Tibial artery (tissue), 4 donors: ENCODE measurements around the gene FNDC3A.

Source experiments
- DNase-seq, 2 donors: peaks; one replicate each; pipeline ENCODE4 v3.0.0-alpha.2; 2019
- H3K27ac ChIP-seq, 2 donors: fragments of 200-600 bp; sonication (generic) in 1 of 2; 1 replicate in 1 of 2; 2 replicates in 1 of 2; pipeline ENCODE4 v1.5.1; 2018 to 2019; ENCODE audit warnings: mild to moderate bottlenecking in 1 of 2
- H3K27me3 ChIP-seq, 2 donors: fragments of 200-600 bp; sonication (generic) in 1 of 2; one replicate each; pipeline versions ENCODE4 v1.5.1 to v1.6.0; 2016 to 2019
- H3K36me3 ChIP-seq, 3 donors: fragments of 200-600 bp; sonication (generic) in 2 of 3; one replicate each; pipeline ENCODE4 v1.5.1; 2016 to 2019; ENCODE audit warnings: mild to moderate bottlenecking in 2 of 3
- H3K4me1 ChIP-seq, 4 donors: fragments of 200-600 bp; sonication (generic) in 2 of 4; 1 replicate in 3 of 4; 2 replicates in 1 of 4; pipeline ENCODE4 v1.5.1; 2016 to 2019
- H3K4me3 ChIP-seq, 2 donors: fragments of 200-600 bp; sonication (generic) in 1 of 2; 1 replicate in 1 of 2; 2 replicates in 1 of 2; pipeline ENCODE4 v1.5.1; 2018 to 2019; ENCODE audit warnings: mild to moderate bottlenecking in 2 of 2
- H3K9me3 ChIP-seq, 3 donors: fragments of 200-600 bp; sonication (generic) in 1 of 3; one replicate each; pipeline ENCODE4 v1.5.1; 2016 to 2019
- CTCF ChIP-seq, 2 experiments: fragments of 200-600 bp in 1 of 2; fragments of 450-650 bp in 1 of 2; IDR thresholded peaks; one replicate each; pipeline ENCODE4 v1.5.1; 2017 to 2019; ENCODE audit warnings: antibody characterized with exemption in 2 of 2, mild to moderate bottlenecking in 1 of 2, moderate library complexity in 1 of 2
- intact Hi-C: fragments of 100-400 bp; cut with DNase I; formaldehyde crosslinking; loops from one replicate; pipeline ENCODE4 v1.15.0; 2023; ENCODE audit warnings: low total_unique reads

The FNDC3A gene

GRCh38 chr13:49052813-49053212 is 77.1 kb downstream of the FNDC3A start:
- no peaks in the 10 kb centered on the region for H3K36me3 ChIP-seq
- intact Hi-C loops = no loop called here
- no peaks in the 10 kb centered on the region for H3K9me3 ChIP-seq
- no peak for DNase-seq
- no peak overlapping the region for H3K27ac ChIP-seq
- no peak overlapping the region for H3K4me3 ChIP-seq
- TF ChIP-seq CTCF (IDR thresholded peaks at IDR 0.05) = no peak
- H3K4me1 ChIP-seq = peaks cover 0 to 8% (median 0%) of the 10 kb centered on the region in 4 donors
- no peaks in the 10 kb centered on the region for H3K27me3 ChIP-seq

- Histone ChIP-seq H3K9me3 (no peaks in the 10 kb centered on the region), H3K36me3 (no peaks in the 10 kb centered on the region), H3K4me3 (no peak overlapping the region), H3K4me1 (peaks cover 0 to 8% (median 0%) of the 10 kb centered on the region in 4 donors), H3K27me3 (no peaks in the 10 kb centered on the region), H3K27ac (no peak overlapping the region)
- no peak for DNase-seq
- TF ChIP-seq CTCF (IDR thresholded peaks at IDR 0.05) = no peak
- intact Hi-C loops = no loop called here
Observed at GRCh38 chr13:49053215-49053614, 77.5 kb downstream of the FNDC3A start.

- intact Hi-C loops = no loop called here
- H3K27ac ChIP-seq = no peak overlapping the region
- H3K9me3 ChIP-seq = no peaks in the 10 kb centered on the region
- no peaks in the 10 kb centered on the region for H3K27me3 ChIP-seq
- H3K4me3 ChIP-seq = no peak overlapping the region
- no peak for TF ChIP-seq CTCF (IDR thresholded peaks at IDR 0.05)
- H3K36me3 ChIP-seq = no peaks in the 10 kb centered on the region
- peaks cover 0 to 8% (median 0%) of the 10 kb centered on the region in 4 donors for H3K4me1 ChIP-seq
- no peak for DNase-seq
Observed at GRCh38 chr13:49053906-49054305, 78.2 kb downstream of the FNDC3A start.

GRCh38 chr13:49055021-49055420 is 79.3 kb downstream of the FNDC3A start:
- H3K4me3 ChIP-seq = no peak overlapping the region
- no peaks in the 10 kb centered on the region for H3K27me3 ChIP-seq
- intact Hi-C loops = no loop called here
- no peaks in the 10 kb centered on the region for H3K36me3 ChIP-seq
- TF ChIP-seq CTCF (IDR thresholded peaks at IDR 0.05) = no peak
- no peaks in the 10 kb centered on the region for H3K9me3 ChIP-seq
- H3K27ac ChIP-seq = no peak overlapping the region
- DNase-seq = no peak
- peaks cover 0 to 8% (median 0%) of the 10 kb centered on the region in 4 donors for H3K4me1 ChIP-seq

GRCh38 chr13:49057176-49057575 is 81.5 kb downstream of the FNDC3A start:
- TF ChIP-seq CTCF (IDR thresholded peaks at IDR 0.05) = no peak
- Histone ChIP-seq H3K9me3 (no peaks in the 10 kb centered on the region), H3K4me1 (peaks cover 0 to 10% (median 1%) of the 10 kb centered on the region in 4 donors), H3K4me3 (no peak overlapping the region), H3K27me3 (no peaks in the 10 kb centered on the region), H3K27ac (no peak overlapping the region), H3K36me3 (no peaks in the 10 kb centered on the region)
- intact Hi-C loops = no loop called here
- no peak for DNase-seq

- Histone ChIP-seq H3K9me3 (no peaks in the 10 kb centered on the region), H3K27ac (no peak overlapping the region), H3K27me3 (no peaks in the 10 kb centered on the region), H3K4me3 (no peak overlapping the region), H3K36me3 (no peaks in the 10 kb centered on the region), H3K4me1 (peaks cover 0 to 10% (median 2%) of the 10 kb centered on the region in 4 donors)
- DNase-seq = no peak
- intact Hi-C loops = no loop called here
- TF ChIP-seq CTCF (IDR thresholded peaks at IDR 0.05) = no peak
Observed at GRCh38 chr13:49058761-49059160, 83.0 kb downstream of the FNDC3A start.
